GM12892 (cell line): ENCODE measurements around the gene TRPV5.

ENCODE experiments used
- DNase-seq: peaks from one replicate; pipeline ENCODE4 v3.0.0; 2011; ENCODE audit not compliant: insufficient read length
- FAIRE-seq: peaks from 2 replicates; lab custom pipeline; 2011; peaks lifted over from hg19 to GRCh38; lab: Jason Lieb, UNC
- POLR2A ChIP-seq: IDR thresholded peaks from 2 replicates; pipeline ENCODE4 v1.6.1; 2011; ENCODE audit warnings: low read depth, low read length, control low read depth
- POLR2AphosphoS5 ChIP-seq: IDR thresholded peaks from 2 replicates; pipeline ENCODE4 v1.6.1; 2011; ENCODE audit warnings: low read depth, low read length, control low read depth
- TAF1 ChIP-seq: IDR thresholded peaks from 2 replicates; pipeline ENCODE4 v1.6.1; 2011; ENCODE audit warnings: low read depth, mild to moderate bottlenecking, control low read depth, low read length, borderline replicate concordance

TRPV5 gene

DNA sequence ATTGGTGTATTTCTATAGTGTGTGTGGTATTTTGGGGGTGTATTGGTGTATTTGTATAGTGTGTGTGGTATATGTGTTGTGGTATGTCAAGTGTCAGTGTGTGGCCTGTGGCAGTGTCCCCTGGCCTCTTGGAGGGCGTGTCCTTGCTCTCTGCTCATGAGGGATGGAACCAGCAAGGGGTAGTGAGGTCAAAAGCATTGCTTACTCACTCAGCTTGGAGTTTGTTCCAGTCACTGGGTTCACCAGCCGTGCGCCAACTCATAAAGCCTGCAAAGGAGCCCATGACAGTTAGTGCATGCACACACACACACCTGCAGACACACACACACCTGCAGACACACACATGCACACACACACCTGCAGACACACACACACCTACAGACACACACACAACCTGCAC lies 43.7 kb downstream of the TRPV5 start:
- FAIRE-seq (no peak), DNase-seq (no peak)
- TF ChIP-seq TAF1 (no peak), POLR2AphosphoS5 (no peak), POLR2A (no peak)

DNA sequence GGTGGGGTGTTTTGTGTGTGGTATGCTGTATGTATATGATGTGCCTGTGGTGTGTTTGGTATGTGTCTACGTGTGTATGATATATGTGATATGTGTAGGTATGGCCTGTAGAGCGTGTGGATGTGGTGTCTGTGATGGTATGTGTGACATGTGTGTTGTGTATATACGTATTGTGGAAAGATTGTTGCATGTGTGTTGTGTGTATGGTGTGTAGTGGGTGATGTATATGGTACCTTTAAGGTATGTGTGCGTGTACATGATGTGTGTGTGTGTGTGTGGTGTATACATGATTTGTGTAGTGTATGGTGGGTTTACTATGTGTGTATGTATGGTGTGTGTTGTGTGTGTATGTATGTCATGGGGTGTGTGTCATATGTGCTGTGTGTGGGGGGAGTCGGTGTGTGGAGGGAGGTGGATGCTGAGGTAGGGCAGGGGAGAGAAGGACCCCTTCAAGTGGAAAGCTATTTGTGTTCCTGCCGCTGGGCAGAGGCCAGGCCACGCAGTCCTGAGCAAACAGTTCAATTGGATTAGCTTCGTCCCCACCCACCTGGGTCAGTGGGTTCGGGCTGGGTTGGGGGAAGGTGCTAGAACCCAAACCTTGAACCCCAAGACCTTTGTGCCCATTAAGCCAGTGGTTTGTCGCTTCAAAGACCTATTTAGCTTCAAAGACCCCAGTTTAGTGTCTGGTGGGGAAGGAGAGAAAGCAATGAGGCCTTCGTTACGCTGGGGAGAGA lies 46.1 kb downstream of the TRPV5 start:
- DNase-seq (no peak), FAIRE-seq (no peak)
- no peak for TF ChIP-seq POLR2A

DNA sequence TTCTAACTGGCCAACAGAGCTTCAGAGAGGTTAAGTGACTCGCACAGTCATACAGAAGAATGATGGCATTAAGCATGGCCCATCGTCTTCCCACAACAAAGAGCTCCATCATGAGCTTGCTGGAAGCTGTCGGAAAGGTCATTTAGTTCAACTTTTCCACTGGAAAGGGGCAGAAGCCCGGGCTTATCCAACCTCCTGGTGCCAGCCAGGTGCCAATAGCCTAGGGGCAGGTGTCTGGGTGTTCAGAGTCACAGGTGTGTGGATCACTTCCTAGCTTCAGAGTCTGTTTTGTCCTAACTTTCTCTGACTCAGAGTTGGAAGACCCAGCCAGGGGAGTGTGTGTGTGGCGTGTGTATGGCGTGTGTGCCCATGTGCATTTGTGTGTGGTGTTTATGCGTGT lies 46.7 kb downstream of the TRPV5 start:
- DNase-seq (no peak), FAIRE-seq (peak; percentile 14)
- TF ChIP-seq POLR2A, result no peak
- no peak for TF ChIP-seq POLR2AphosphoS5
- no peak for TF ChIP-seq TAF1

DNA sequence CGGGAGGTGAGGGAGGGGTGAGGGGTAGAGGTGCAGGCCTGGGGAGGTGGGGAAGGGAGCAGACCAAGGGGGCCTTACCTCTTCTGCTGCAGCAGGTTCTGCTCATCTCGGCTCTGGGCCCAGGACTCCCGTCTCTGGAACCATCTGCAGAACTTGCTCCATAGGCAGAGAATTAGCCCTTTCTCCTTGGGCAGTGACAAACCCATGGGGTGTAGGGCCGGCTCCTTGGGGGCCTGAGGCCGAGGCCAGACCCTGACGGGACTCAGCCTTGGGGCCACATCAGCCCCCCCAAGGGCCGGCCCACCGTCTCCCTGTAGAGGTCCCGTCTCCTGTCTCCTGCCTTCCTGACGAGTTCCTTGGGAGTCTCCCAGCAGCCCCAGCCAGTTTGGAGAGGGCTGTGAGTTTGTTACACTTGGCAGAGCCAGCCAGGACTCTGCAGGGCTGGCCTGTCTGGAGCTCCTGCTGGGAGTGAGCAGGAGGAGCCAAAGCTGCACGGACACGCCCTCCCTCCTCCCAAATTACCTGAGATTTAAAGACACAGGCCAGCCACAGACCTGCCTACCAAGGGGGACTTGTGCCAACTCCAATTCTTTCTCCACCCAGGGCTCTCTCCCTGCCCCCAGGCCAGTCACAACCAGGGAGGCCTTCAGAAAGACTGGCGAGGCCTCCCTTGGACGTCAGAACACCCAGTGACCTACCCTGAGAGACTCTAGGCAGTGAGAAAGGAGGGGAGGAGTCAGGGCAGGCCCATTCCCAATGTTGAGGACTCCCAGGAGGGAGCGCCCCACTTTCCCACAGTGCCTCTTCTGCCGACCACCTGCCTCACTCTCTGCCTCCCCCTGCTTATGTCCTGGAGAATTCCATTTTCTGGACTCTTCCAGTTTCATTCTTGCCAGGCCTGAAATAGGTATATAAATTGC lies 48.0 kb downstream of the TRPV5 start, which contains the start of gene TRPV6:
TRPV6 (minus strand) TSS at position 435 of the 920 bp plus-strand sequence.
- FAIRE-seq (no peak), DNase-seq (no peak)
- TF ChIP-seq POLR2A (no peak), TAF1 (no peak), POLR2AphosphoS5 (no peak)

DNA sequence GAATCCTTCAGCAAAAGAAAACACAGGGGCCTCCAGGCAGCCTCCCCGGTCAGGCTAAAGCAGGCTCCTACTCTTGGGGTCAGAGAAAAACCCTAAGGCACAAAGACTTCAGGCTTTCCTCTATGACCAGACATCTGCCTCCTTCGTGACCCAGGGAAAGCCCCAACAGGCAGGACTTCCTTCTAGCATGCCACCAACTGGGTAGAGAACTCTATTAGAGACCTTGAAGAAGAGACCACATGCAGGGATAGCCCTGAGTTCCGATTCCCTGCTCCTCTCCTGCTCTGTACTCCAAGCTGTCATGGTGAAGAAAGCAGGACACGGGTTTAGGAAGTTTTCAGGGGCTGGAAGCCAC lies 49.3 kb downstream of the TRPV5 start:
- DNase-seq, result no peak
- TF ChIP-seq POLR2A (no peak), TAF1 (no peak), POLR2AphosphoS5 (no peak)
- no peak for FAIRE-seq

DNA sequence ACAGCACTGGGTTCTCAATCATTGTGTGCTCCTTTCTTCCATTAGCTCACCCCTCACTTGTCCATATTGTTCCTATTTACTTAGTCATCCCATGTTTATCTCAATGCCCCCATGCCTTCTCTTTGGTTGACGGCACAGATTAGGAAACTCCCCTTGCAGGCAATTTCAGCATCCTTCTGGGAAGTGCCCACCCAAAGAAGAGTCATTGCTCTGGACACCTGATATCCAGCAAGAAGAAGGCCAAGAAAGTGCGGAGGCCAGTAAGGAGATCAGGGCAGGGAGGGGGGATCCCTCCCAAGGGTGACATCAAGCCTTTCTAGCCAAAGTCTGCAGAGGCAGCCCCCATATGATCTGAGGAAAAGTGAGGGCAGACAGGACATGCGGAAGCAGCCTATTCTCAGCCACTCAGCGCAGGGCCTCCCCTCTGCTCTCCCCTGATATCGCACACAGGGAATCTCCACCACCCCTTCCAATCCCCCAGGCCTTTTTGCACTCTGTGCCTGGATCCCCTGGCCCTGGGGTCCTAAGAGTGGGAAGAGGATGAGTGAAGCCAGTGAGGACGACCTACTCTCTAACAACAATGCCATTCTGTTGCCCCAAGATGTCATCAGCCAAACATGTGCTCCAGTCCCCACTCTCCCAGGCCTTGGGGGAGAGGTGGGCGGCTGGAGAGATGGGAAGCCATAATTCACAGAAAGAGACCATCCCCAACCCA lies 49.8 kb downstream of the TRPV5 start:
- no peak for FAIRE-seq
- DNase-seq, result no peak
- TF ChIP-seq POLR2A, result no peak
- no peak for TF ChIP-seq POLR2AphosphoS5
- TF ChIP-seq TAF1, result no peak

DNA sequence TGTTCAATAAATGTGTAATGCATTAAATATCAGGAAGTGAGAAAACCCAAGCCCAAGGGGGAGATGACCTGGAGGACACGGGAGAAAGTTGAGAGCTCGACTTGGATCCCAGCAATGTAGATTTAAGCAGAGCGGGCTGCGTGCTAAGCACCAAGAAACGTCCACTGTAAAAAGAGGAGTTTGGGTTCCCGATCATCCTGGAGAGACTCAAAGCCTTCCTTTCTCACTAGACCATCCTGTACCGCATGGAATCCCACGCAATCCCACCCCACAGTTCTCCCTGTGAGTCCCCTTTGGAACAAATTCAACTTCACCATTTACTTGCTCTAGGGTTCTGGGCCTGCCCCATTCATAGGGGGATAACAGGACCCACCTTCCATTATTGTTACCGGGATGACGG lies 50.4 kb downstream of the TRPV5 start:
- FAIRE-seq (no peak), DNase-seq (no peak)
- TF ChIP-seq POLR2AphosphoS5, result no peak

DNA sequence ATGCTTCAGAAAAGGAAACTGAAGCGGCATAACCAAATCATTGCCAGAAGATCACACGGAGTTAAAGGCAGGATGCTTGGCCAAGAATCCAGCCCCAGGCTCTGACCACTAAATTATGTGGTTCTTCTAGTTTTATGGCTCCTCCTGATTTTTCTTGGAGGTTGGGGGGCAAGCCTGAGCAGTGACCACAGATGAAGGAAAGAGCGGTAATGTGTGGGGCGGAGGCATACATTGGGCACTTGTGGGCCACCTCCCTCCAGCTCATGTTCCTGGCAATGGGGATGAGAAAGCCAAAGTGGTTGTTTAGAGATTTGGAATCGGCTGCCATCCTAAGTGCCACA lies 51.2 kb downstream of the TRPV5 start:
- no peak for DNase-seq
- no peak for FAIRE-seq
- no peak for TF ChIP-seq TAF1

DNA sequence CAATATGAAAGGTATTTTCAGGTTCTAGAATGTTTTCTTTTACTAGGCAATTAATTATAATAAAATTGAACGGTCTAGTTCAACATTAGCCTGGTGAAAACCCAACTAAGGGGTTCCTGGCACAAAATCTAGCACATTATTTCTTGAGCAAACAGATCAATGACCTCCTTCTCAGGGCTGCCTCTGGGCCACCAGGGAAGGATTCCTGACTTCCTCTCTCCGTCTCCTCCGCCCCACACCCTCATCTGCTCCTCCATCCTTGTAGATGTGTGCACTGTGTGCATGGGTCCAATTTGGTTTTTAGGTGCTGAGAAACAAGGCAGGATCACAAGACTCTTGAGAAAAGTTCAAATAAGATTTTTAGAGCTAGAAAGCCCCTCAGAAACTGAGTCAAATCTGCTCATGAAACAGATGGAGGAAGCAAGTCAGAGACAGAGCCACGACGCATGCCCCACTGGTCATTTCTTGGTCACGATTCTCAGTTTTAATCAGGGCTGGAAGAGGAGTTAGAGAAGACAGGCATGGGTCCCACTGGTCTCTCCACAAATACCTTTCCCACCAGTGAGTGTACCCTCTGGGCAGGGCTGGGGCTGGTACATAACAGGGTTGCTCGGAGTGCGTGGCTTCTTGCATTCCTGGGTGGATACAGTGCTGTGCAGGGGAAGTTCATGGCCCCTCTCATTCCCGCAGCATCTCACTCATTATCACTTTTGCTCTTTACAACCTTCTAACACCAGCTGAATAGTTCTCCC lies 51.8 kb downstream of the TRPV5 start:
- TF ChIP-seq TAF1, result no peak
- TF ChIP-seq POLR2A, result no peak
- TF ChIP-seq POLR2AphosphoS5, result no peak
- FAIRE-seq (peak; percentile 9), DNase-seq (no peak)

DNA sequence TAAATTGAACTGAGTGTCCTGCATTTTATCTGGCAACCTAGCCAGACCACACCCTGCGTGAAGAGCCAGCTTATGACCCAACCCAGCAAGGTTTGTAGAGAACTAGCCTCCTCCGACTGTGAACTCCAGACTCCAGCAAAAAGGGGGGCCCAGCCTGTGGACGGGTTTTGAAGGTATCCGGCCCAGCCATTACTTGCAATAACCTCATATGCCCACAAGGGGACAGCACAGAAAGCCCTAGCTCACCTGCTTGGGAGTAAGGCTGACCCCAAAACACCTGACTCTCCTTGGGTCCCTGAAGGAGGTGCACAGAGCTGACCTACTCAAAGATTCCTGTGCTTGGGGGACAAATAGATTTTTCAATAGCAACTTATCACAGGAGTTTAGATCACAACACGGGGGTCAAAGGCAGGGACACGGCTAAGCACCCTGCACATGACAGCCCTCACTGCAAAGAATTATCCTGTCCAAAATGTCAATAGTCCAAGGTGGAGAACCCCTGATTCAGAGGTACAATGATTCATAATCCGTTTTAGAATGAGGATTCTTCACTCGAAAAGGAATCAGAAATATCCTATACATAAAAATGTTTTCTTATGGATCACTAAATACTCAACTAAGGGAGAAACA lies 52.6 kb downstream of the TRPV5 start:
- DNase-seq (no peak), FAIRE-seq (no peak)
- TF ChIP-seq POLR2A, result no peak

DNA sequence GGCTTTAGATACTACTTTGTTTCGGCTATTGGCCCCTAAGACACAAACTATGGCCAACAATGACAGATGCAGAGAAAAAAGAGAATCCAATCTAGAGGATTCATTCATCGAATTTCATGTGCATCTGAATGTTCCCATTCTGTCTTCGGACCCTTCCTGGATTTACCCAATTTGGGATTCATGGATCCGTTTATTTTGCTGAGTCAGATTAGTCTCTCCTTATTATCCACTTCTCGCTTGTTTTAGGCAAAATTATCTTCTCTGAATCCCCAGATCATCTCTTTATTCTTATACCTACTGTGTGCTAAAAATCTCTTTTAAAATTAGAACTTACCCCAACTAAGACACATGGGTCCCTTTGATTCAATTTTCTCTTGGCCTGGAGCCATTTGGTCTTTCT lies 54.5 kb downstream of the TRPV5 start:
- no peak for FAIRE-seq
- no peak for TF ChIP-seq POLR2AphosphoS5
- TF ChIP-seq POLR2A, result no peak
- no peak for TF ChIP-seq TAF1

More for the DNA sequence above, 54.5 kb downstream of the TRPV5 start:
- no peak for DNase-seq
